Limb (tissue), 2 donors: Measurements from ENCODE around the gene RALGAPA2.

Experiments
- DNase-seq, 2 donors: peaks; one replicate each; pipeline ENCODE4 v3.0.0-alpha.2; 2016; ENCODE audit errors: extremely low spot score in 2 of 2

RALGAPA2 gene

GRCh38 chr20:20578838-20579237 is 133.6 kb downstream of the RALGAPA2 start:
- DNase-seq: no peak

- no peak for DNase-seq
These were observed 138.6 kb downstream of the RALGAPA2 start for GRCh38 chr20:20573797-20574196.

GRCh38 chr20:20571068-20571780 is 141.2 kb downstream of the RALGAPA2 start:
- DNase-seq: no peak

GRCh38 chr20:20568604-20569205 is 143.7 kb downstream of the RALGAPA2 start:
- peak; percentile 48 to 75 for DNase-seq

- DNase-seq: no peak
These were observed 144.7 kb downstream of the RALGAPA2 start for GRCh38 chr20:20567712-20568111.

GRCh38 chr20:20566516-20566915 is 145.9 kb downstream of the RALGAPA2 start:
- DNase-seq: no peak

GRCh38 chr20:20564279-20564678 is 148.2 kb downstream of the RALGAPA2 start:
- no peak for DNase-seq

GRCh38 chr20:20562507-20562906 is 149.9 kb downstream of the RALGAPA2 start:
- DNase-seq: no peak

- no peak for DNase-seq
These were observed 150.6 kb downstream of the RALGAPA2 start for GRCh38 chr20:20561841-20562240.

GRCh38 chr20:20561172-20561571 is 151.3 kb downstream of the RALGAPA2 start:
- no peak for DNase-seq

- DNase-seq: no peak
These were observed 155.0 kb downstream of the RALGAPA2 start for GRCh38 chr20:20557406-20557805.

GRCh38 chr20:20555838-20556237 is 156.6 kb downstream of the RALGAPA2 start:
- no peak for DNase-seq

- no peak for DNase-seq
These were observed 157.5 kb downstream of the RALGAPA2 start for GRCh38 chr20:20554951-20555350.

GRCh38 chr20:20553541-20553940 is 158.9 kb downstream of the RALGAPA2 start:
- DNase-seq: no peak

GRCh38 chr20:20552076-20552475 is 160.4 kb downstream of the RALGAPA2 start:
- DNase-seq: no peak

GRCh38 chr20:20551409-20551808 is 161.0 kb downstream of the RALGAPA2 start:
- DNase-seq: no peak

- DNase-seq: no peak
These were observed 162.7 kb downstream of the RALGAPA2 start for GRCh38 chr20:20549704-20550103.

GRCh38 chr20:20549267-20549612 is 163.2 kb downstream of the RALGAPA2 start:
- DNase-seq: no peak

- DNase-seq: no peak
These were observed 163.7 kb downstream of the RALGAPA2 start for GRCh38 chr20:20548527-20549266.

- no peak for DNase-seq
These were observed 164.6 kb downstream of the RALGAPA2 start for GRCh38 chr20:20547876-20548266.

- DNase-seq: no peak
These were observed 165.1 kb downstream of the RALGAPA2 start for GRCh38 chr20:20547221-20547875.

- DNase-seq: no peak
These were observed 166.0 kb downstream of the RALGAPA2 start for GRCh38 chr20:20546402-20546801.
